Measurements from ENCODE around the gene SNX15.

The SNX15 gene

GRCh38 chr11:65013888-65014725, 13.1 kb upstream of the SNX15 start, which contains the start of gene ARL2:
Gene ARL2 (plus strand): TSS chr11:65014160. CDS start chr11:65014208, 48 bp downstream.
- H2AFZ ChIP-seq (ENCODE audit: low read depth): peak within 1 kb of the TSS; percentile 89
- H4K20me1 ChIP-seq (ENCODE audit: insufficient read depth): no peaks in the 10 kb centered on the region
- no peaks in the 10 kb centered on the region for H3K36me3 ChIP-seq (ENCODE audit: insufficient read depth)
- peak within 1 kb of the TSS; percentile 83 for H3K4me2 ChIP-seq
- no peaks in the 10 kb centered on the region for H3K27me3 ChIP-seq (ENCODE audit: insufficient read depth, low read depth)
- H3K4me1 ChIP-seq (ENCODE audit: low read depth, poor library complexity, severe bottlenecking): peaks cover 15% of the 10 kb centered on the region
- H3K79me2 ChIP-seq (ENCODE audit: insufficient read depth, low read depth): peaks cover 7% of the 10 kb centered on the region; the same call in 1 of the 2 replicates
- peak; percentile 64 for TF ChIP-seq CTCF (conservative IDR thresholded peaks at IDR 0.05; ENCODE audit: low read depth, low read length)
- H3K4me3 ChIP-seq (IDR thresholded peaks at IDR 0.05; ENCODE audit: insufficient read depth, low read depth, low read length): no peak within 1 kb of the TSS
- peak within 1 kb of the TSS; percentile 90 for H3K9ac ChIP-seq
- H3K27ac ChIP-seq: peak within 1 kb of the TSS; percentile 95

- peak overlapping the region; percentile 95 for H3K27ac ChIP-seq
These were observed 12.5 kb upstream of the SNX15 start for GRCh38 chr11:65014726-65015227.

GRCh38 chr11:65016705-65017104, 10.5 kb upstream of the SNX15 start:
- Histone ChIP-seq H3K36me3 (ENCODE audit: insufficient read depth) (no peaks in the 10 kb centered on the region), H3K27me3 (ENCODE audit: insufficient read depth, low read depth) (no peaks in the 10 kb centered on the region), H3K9ac (no peak overlapping the region), H3K4me1 (ENCODE audit: low read depth, poor library complexity, severe bottlenecking) (peaks cover 15% of the 10 kb centered on the region), H3K4me3 (IDR thresholded peaks at IDR 0.05; ENCODE audit: insufficient read depth, low read depth, low read length) (no peak overlapping the region), H2AFZ (ENCODE audit: low read depth) (no peak overlapping the region), H3K4me2 (no peak overlapping the region), H3K79me2 (ENCODE audit: insufficient read depth, low read depth) (peaks cover 7% of the 10 kb centered on the region; the same call in 1 of the 2 replicates), H3K27ac (no peak overlapping the region), H4K20me1 (ENCODE audit: insufficient read depth) (no peaks in the 10 kb centered on the region)
- TF ChIP-seq CTCF (conservative IDR thresholded peaks at IDR 0.05; ENCODE audit: low read depth, low read length): no peak

More at GRCh38 chr11:65014726-65015227, 12.5 kb upstream of the SNX15 start:
- H3K4me2 ChIP-seq: peak overlapping the region; percentile 41
- peaks cover 7% of the 10 kb centered on the region; the same call in 1 of the 2 replicates for H3K79me2 ChIP-seq (ENCODE audit: insufficient read depth, low read depth)
- no peaks in the 10 kb centered on the region for H4K20me1 ChIP-seq (ENCODE audit: insufficient read depth)
- peak overlapping the region; percentile 90 for H3K9ac ChIP-seq
- H3K27me3 ChIP-seq (ENCODE audit: insufficient read depth, low read depth): no peaks in the 10 kb centered on the region
- H2AFZ ChIP-seq (ENCODE audit: low read depth): peak overlapping the region; percentile 89
- peaks cover 15% of the 10 kb centered on the region for H3K4me1 ChIP-seq (ENCODE audit: low read depth, poor library complexity, severe bottlenecking)
- no peak overlapping the region for H3K4me3 ChIP-seq (IDR thresholded peaks at IDR 0.05; ENCODE audit: insufficient read depth, low read depth, low read length)
- H3K36me3 ChIP-seq (ENCODE audit: insufficient read depth): no peaks in the 10 kb centered on the region
- TF ChIP-seq CTCF (conservative IDR thresholded peaks at IDR 0.05; ENCODE audit: low read depth, low read length): no peak

GRCh38 chr11:65017937-65018336, 9.3 kb upstream of the SNX15 start:
- Histone ChIP-seq H3K27me3 (ENCODE audit: insufficient read depth, low read depth) (no peaks in the 10 kb centered on the region), H3K79me2 (ENCODE audit: insufficient read depth, low read depth) (peaks cover 7% of the 10 kb centered on the region; the same call in 1 of the 2 replicates), H3K4me3 (IDR thresholded peaks at IDR 0.05; ENCODE audit: insufficient read depth, low read depth, low read length) (no peak overlapping the region), H2AFZ (ENCODE audit: low read depth) (no peak overlapping the region), H3K27ac (no peak overlapping the region), H3K36me3 (ENCODE audit: insufficient read depth) (no peaks in the 10 kb centered on the region), H3K4me1 (ENCODE audit: low read depth, poor library complexity, severe bottlenecking) (peaks cover 15% of the 10 kb centered on the region), H4K20me1 (ENCODE audit: insufficient read depth) (no peaks in the 10 kb centered on the region), H3K9ac (no peak overlapping the region), H3K4me2 (no peak overlapping the region)
- TF ChIP-seq CTCF (conservative IDR thresholded peaks at IDR 0.05; ENCODE audit: low read depth, low read length): no peak

All from KMS-11 (cell line).